Psoas muscle (tissue), 8 donors: ENCODE results near the gene PHC2. TPM values are rescaled to one million over a fixed set of nuclear protein-coding genes. Genes with fewer than 3 reads are reported as not detected.
A peak's percentile ranks its signal among the peaks of the same experiment; 100 is the strongest.

Experiments used
- ATAC-seq, 4 donors: fragments of 200-7000 bp; cut with Tn5 transposase; one replicate each; pipeline ENCODE4 v1.9.1; 2020; ENCODE audit warnings: moderate library complexity in 3 of 4, mild to moderate bottlenecking in 2 of 4
- DNase-seq, 2 donors: peaks; one replicate each; pipeline ENCODE4 v3.0.0-alpha.2; 2020
- H3K27ac ChIP-seq: fragments of 200-600 bp; one replicate; pipeline ENCODE4 v1.8.0; 2022
- H3K27me3 ChIP-seq, 3 donors: fragments of 200-600 bp in 1 of 3; one replicate each; pipeline versions ENCODE4 v1.6.1 to v1.8.0; 2013 to 2022; ENCODE audit warnings: low read length in 2 of 3, mild to moderate bottlenecking in 2 of 3, moderate library complexity in 1 of 3; ENCODE audit not compliant: insufficient read depth in 3 of 3
- H3K36me3 ChIP-seq, 2 donors: fragments of 200-600 bp in 1 of 2; one replicate each; pipeline versions ENCODE4 v1.6.1 to v1.8.0; 2013 to 2022; ENCODE audit warnings: low read depth in 1 of 2, mild to moderate bottlenecking in 1 of 2, moderate library complexity in 1 of 2; ENCODE audit not compliant: insufficient read depth in 1 of 2
- H3K4me1 ChIP-seq: fragments of 200-600 bp; one replicate; pipeline ENCODE4 v1.8.0; 2022
- H3K4me3 ChIP-seq: fragments of 200-600 bp; one replicate; pipeline ENCODE4 v1.8.0; 2022; ENCODE audit warnings: mild to moderate bottlenecking
- H3K9me3 ChIP-seq: fragments of 200-600 bp; one replicate; pipeline ENCODE4 v1.8.0; 2022
- CTCF ChIP-seq: fragments of 200-600 bp; IDR thresholded peaks from one replicate; pipeline ENCODE4 v1.8.0; 2022; ENCODE audit warnings: antibody characterized with exemption
- WGBS, 3 donors: extraction: QIAGEN DNeasy Blood & Tissue Kit; methylation state at CpG; one replicate each; pipeline versions ENCODE4 v1.1.6 to v1.1.7; 2013; 5-methylcytosine and 5-hydroxymethylcytosine counted together
- intact Hi-C, 2 donors: fragments of 100-400 bp; cut with DNase I; formaldehyde crosslinking; loops; one replicate each; pipeline versions ENCODE4 v1.11.0 to v1.14.2; 2022
- polyA plus RNA-seq, 3 donors: library from polyadenylated mRNA; stranded (reverse); fragments of 200-250 nt; gene quantifications; one replicate each; pipeline ENCODE4 v1.2.3, GENCODE V29; 2013
- total RNA-seq, 4 donors: library from RNA; stranded (reverse); fragmentation: NEBNext Ultra II Directional in 2 of 4; extraction: Animal tissue kit (Norgen Biotek cat#: 25700) in 2 of 4; gene quantifications; one replicate each; pipeline versions ENCODE4 v1.2.1 to v1.2.4, GENCODE V29; 2021 to 2023
- donor health status: healthy with polysubstance abuse.
- donor health status: DM: no; HTN: no; CAD: no; lungs with moderate emphysema.
- donor health status: Bipolar disorder and iron deficiency.
- donor health status: healthy.
- donor health status: DM: yes; HTN: yes; CAD: no.
- donor health status: DM: no; HTN: no; CAD: no.
- donor health status: DM: no; HTN: no; CAD: no.
- donor health status: DM: yes; HTN: yes; CAD: no.

The PHC2 gene
- total and polyA plus RNA-seq, 7 donors: 74.1 to 427 (median 338) TPM

- ATAC-seq: no peak
- peaks cover 3 to 26% of the 10 kb centered on the region in 2 donors for H3K36me3 ChIP-seq
- H3K4me3 ChIP-seq: no peak overlapping the region
- peaks cover 22% of the 10 kb centered on the region for H3K4me1 ChIP-seq
- H3K27ac ChIP-seq: no peak overlapping the region
- no peaks in the 10 kb centered on the region for H3K9me3 ChIP-seq
- 94 to 96% (median 95%) methylated on average over 6 of the region's 6 CpGs for WGBS, 3 donors
- intact Hi-C loops: loop anchor here in 1 of 2 donors (5.0 kb wide), 1 partner anchor 169 kb away; the partner anchor contains the start of gene TRIM62
- DNase-seq: no peak
- no peak for TF ChIP-seq CTCF
- H3K27me3 ChIP-seq: no peaks in the 10 kb centered on the region
Measured at GRCh38 chr1:33351281-33351660, 79.6 kb downstream of the PHC2 start.

- H3K36me3 ChIP-seq: peaks cover 3 to 26% of the 10 kb centered on the region in 2 donors
- 40 to 59% (median 54%) methylated on average over 6 of the region's 6 CpGs for WGBS, 3 donors
- DNase-seq (no peak), ATAC-seq (no peak)
- no peaks in the 10 kb centered on the region for H3K9me3 ChIP-seq
- intact Hi-C loops: loop anchor here in 1 of 2 donors (1.0 to 5.0 kb wide), 3 partner anchors 15 to 168 kb away; partner anchors contain the start of gene TRIM62
- peaks cover 28% of the 10 kb centered on the region for H3K4me1 ChIP-seq
- H3K27ac ChIP-seq: peak overlapping the region; percentile 88
- peak overlapping the region; percentile 73 for H3K4me3 ChIP-seq
- H3K27me3 ChIP-seq: no peaks in the 10 kb centered on the region
- TF ChIP-seq CTCF: no peak
Measured at GRCh38 chr1:33350611-33351280, 80.1 kb downstream of the PHC2 start.

- H3K4me3 ChIP-seq: peak overlapping the region; percentile 85
Measured at GRCh38 chr1:33349778-33350610, 80.9 kb downstream of the PHC2 start.

More at GRCh38 chr1:33349778-33350610, 80.9 kb downstream of the PHC2 start:
- TF ChIP-seq CTCF: no peak
- peaks cover 35% of the 10 kb centered on the region for H3K4me1 ChIP-seq
- peak; percentile 92 to 95 for DNase-seq
- intact Hi-C loops: loop anchor here in 1 of 2 donors (1.0 to 5.0 kb wide), 3 partner anchors 15 to 168 kb away; partner anchors contain the start of gene TRIM62
- no peaks in the 10 kb centered on the region for H3K27me3 ChIP-seq
- peak overlapping the region; percentile 98 for H3K27ac ChIP-seq
- H3K9me3 ChIP-seq: no peaks in the 10 kb centered on the region
- peaks cover 4 to 24% of the 10 kb centered on the region in 2 donors for H3K36me3 ChIP-seq
- WGBS, 3 donors: 1 to 2% (median 1%) methylated on average over 43 to 104 of the region's 104 CpGs
- ATAC-seq: peak; percentile 72 to 81 (median 79)
